Aorta (tissue), 5 donors: ENCODE results near the gene ANKRD44. TPM values are rescaled to one million over a fixed set of nuclear protein-coding genes. Genes with fewer than 3 reads are reported as not detected.
A peak's percentile ranks its signal among the peaks of the same experiment; 100 is the strongest.

Source experiments
- ATAC-seq: fragments of 200-7000 bp; cut with Tn5 transposase; one replicate; pipeline ENCODE4 v1.9.1; 2022; ENCODE audit warnings: moderate library complexity; ENCODE audit not compliant: low FRiP score
- DNase-seq, 2 donors: peaks; one replicate each; pipeline ENCODE4 v3.0.0-alpha.2; 2020
- H3K27ac ChIP-seq, 2 donors: one replicate each; pipeline ENCODE4 v1.5.1; 2013; ENCODE audit warnings: low read length in 2 of 2, mild to moderate bottlenecking in 2 of 2, moderate library complexity in 2 of 2, control low read depth in 1 of 2, inconsistent platforms in 1 of 2, low read depth in 1 of 2
- H3K27me3 ChIP-seq, 2 donors: one replicate each; pipeline ENCODE4 v1.6.1; 2013; ENCODE audit warnings: control low read depth in 1 of 2, low read length in 1 of 2, mild to moderate bottlenecking in 1 of 2, moderate library complexity in 1 of 2; ENCODE audit not compliant: insufficient read depth in 2 of 2, control insufficient read depth in 1 of 2
- H3K36me3 ChIP-seq, 2 donors: one replicate each; pipeline ENCODE4 v1.6.1; 2013; ENCODE audit warnings: control low read depth in 1 of 2, low read length in 1 of 2, mild to moderate bottlenecking in 1 of 2; ENCODE audit not compliant: insufficient read depth in 2 of 2, control insufficient read depth in 1 of 2
- H3K4me1 ChIP-seq, 2 donors: one replicate each; pipeline ENCODE4 v1.6.1; 2013; ENCODE audit warnings: low read length in 2 of 2, control low read depth in 1 of 2, mild to moderate bottlenecking in 1 of 2, moderate library complexity in 1 of 2; ENCODE audit not compliant: insufficient read depth in 2 of 2, control insufficient read depth in 1 of 2
- H3K4me3 ChIP-seq, 2 donors: one replicate each; pipeline ENCODE4 v1.5.1; 2013; ENCODE audit warnings: low read length in 2 of 2, control low read depth in 1 of 2, mild to moderate bottlenecking in 1 of 2
- H3K9me3 ChIP-seq: one replicate; pipeline ENCODE4 v1.6.1; 2013; ENCODE audit warnings: mild to moderate bottlenecking, low read length; ENCODE audit not compliant: control insufficient read depth
- WGBS, 2 donors: extraction: QIAGEN DNeasy Blood & Tissue Kit; methylation state at CpG; one replicate each; pipeline ENCODE4 v1.1.7; 2013; 5-methylcytosine and 5-hydroxymethylcytosine counted together
- intact Hi-C, 2 donors: fragments of 100-400 bp; cut with DNase I; formaldehyde crosslinking; loops; one replicate each; pipeline versions ENCODE4 v1.14.2 to v1.15.0; 2022
- polyA plus RNA-seq, 2 donors: library from polyadenylated mRNA; stranded (reverse); fragments of 200-250 nt; gene quantifications; one replicate each; pipeline ENCODE4 v1.2.3, GENCODE V29; 2013
- total RNA-seq, 2 donors: library from RNA; stranded (reverse); fragmentation: NEBNext Ultra II Directional; extraction: Animal tissue kit (Norgen Biotek cat#: 25700); gene quantifications; one replicate each; pipeline ENCODE4 v1.2.1, GENCODE V29; 2021
- donor health status: healthy with polysubstance abuse.
- donor health status: Bipolar disorder and iron deficiency.
- donor health status: DM: no; HTN: no; CAD: no.
- donor health status: DM: no; HTN: no; CAD: no.
- donor health status: DM: yes; HTN: yes; CAD: no.

The ANKRD44 gene
- total and polyA plus RNA-seq, 4 donors, result 4.5 to 62.6 (median 33.8) TPM

GRCh38 chr2:197327472-197328098, 17.0 kb upstream of the ANKRD44 start:
- H3K4me3 ChIP-seq, result no peak overlapping the region
- H3K4me1 ChIP-seq, result no peaks in the 10 kb centered on the region
- ATAC-seq (no peak), DNase-seq (no peak)
- no peaks in the 10 kb centered on the region for H3K36me3 ChIP-seq
- H3K27me3 ChIP-seq, result no peaks in the 10 kb centered on the region
- 57 to 59% methylated on average over 1 of the region's 1 CpG for WGBS, 2 donors
- intact Hi-C loops, result no loop called here
- H3K9me3 ChIP-seq, result no peaks in the 10 kb centered on the region
- H3K27ac ChIP-seq, result no peak overlapping the region

- intact Hi-C loops, result no loop called here
- no peaks in the 10 kb centered on the region for H3K4me1 ChIP-seq
- H3K9me3 ChIP-seq, result no peaks in the 10 kb centered on the region
- H3K27me3 ChIP-seq, result no peaks in the 10 kb centered on the region
- ATAC-seq, result no peak
- H3K27ac ChIP-seq, result no peak overlapping the region
- H3K4me3 ChIP-seq, result no peak overlapping the region
- no peaks in the 10 kb centered on the region for H3K36me3 ChIP-seq
- 85 to 86% methylated on average over 3 of the region's 3 CpGs for WGBS, 2 donors
- no peak for DNase-seq
These were observed 16.5 kb upstream of the ANKRD44 start for GRCh38 chr2:197327073-197327471.

- Histone ChIP-seq H3K36me3 (no peaks in the 10 kb centered on the region), H3K9me3 (no peaks in the 10 kb centered on the region), H3K27me3 (no peaks in the 10 kb centered on the region), H3K4me1 (no peaks in the 10 kb centered on the region), H3K4me3 (no peak overlapping the region), H3K27ac (no peak overlapping the region)
- intact Hi-C loops, result no loop called here
- no peak for ATAC-seq
- DNase-seq, result no peak
These were observed 14.2 kb upstream of the ANKRD44 start for GRCh38 chr2:197324801-197325200.

GRCh38 chr2:197322724-197323720, 12.4 kb upstream of the ANKRD44 start:
- intact Hi-C loops, result no loop called here
- WGBS, 2 donors, result 82 to 83% methylated on average over 11 of the region's 11 CpGs
- DNase-seq (no peak), ATAC-seq (no peak)
- Histone ChIP-seq H3K36me3 (no peaks in the 10 kb centered on the region), H3K27ac (no peak overlapping the region), H3K9me3 (no peaks in the 10 kb centered on the region), H3K27me3 (no peaks in the 10 kb centered on the region), H3K4me3 (no peak overlapping the region), H3K4me1 (no peaks in the 10 kb centered on the region)

GRCh38 chr2:197322143-197322542, 11.6 kb upstream of the ANKRD44 start:
- H3K36me3 ChIP-seq, result no peaks in the 10 kb centered on the region
- 97 to 98% methylated on average over 2 of the region's 2 CpGs for WGBS, 2 donors
- no peaks in the 10 kb centered on the region for H3K9me3 ChIP-seq
- H3K27me3 ChIP-seq, result no peaks in the 10 kb centered on the region
- intact Hi-C loops, result no loop called here
- H3K4me3 ChIP-seq, result no peak overlapping the region
- no peaks in the 10 kb centered on the region for H3K4me1 ChIP-seq
- ATAC-seq (no peak), DNase-seq (no peak)
- no peak overlapping the region for H3K27ac ChIP-seq

GRCh38 chr2:197315371-197315770, 4.8 kb upstream of the ANKRD44 start:
- no peaks in the 10 kb centered on the region for H3K36me3 ChIP-seq
- intact Hi-C loops, result loop anchor here (10.0 kb wide), 1 partner anchor 301 kb away; no protein-coding TSS in a partner anchor

GRCh38 chr2:197312186-197312585, 1.6 kb upstream of the ANKRD44 start:
- Histone ChIP-seq H3K4me3 (no peak overlapping the region), H3K27me3 (no peaks in the 10 kb centered on the region), H3K4me1 (peaks cover 0 to 4% of the 10 kb centered on the region in 2 donors), H3K27ac (no peak overlapping the region), H3K9me3 (no peaks in the 10 kb centered on the region), H3K36me3 (no peaks in the 10 kb centered on the region)
- 98 to 99% methylated on average over 3 of the region's 3 CpGs for WGBS, 2 donors
- ATAC-seq (no peak), DNase-seq (no peak)
- intact Hi-C loops, result loop anchor here (5.0 to 10.0 kb wide), 2 partner anchors 200 to 297 kb away; no protein-coding TSS in a partner anchor

More at GRCh38 chr2:197315371-197315770, 4.8 kb upstream of the ANKRD44 start:
- H3K9me3 ChIP-seq, result no peaks in the 10 kb centered on the region
- H3K27me3 ChIP-seq, result no peaks in the 10 kb centered on the region
- DNase-seq (no peak), ATAC-seq (no peak)
- no peak overlapping the region for H3K27ac ChIP-seq
- H3K4me3 ChIP-seq, result no peak overlapping the region
- no peaks in the 10 kb centered on the region for H3K4me1 ChIP-seq

- H3K4me1 ChIP-seq, result peaks cover 0 to 4% of the 10 kb centered on the region in 2 donors
- no peak for ATAC-seq
- intact Hi-C loops, result loop anchor here (2.0 to 10.0 kb wide), 3 partner anchors 121 to 297 kb away; no protein-coding TSS in a partner anchor
- no peak overlapping the region for H3K4me3 ChIP-seq
- H3K27ac ChIP-seq, result peak overlapping the region in 1 of 2 donors; percentile 23
- H3K27me3 ChIP-seq, result no peaks in the 10 kb centered on the region
- 7 to 12% methylated on average over 6 of the region's 6 CpGs for WGBS, 2 donors
- H3K36me3 ChIP-seq, result no peaks in the 10 kb centered on the region
- DNase-seq, result no peak
- H3K9me3 ChIP-seq, result no peaks in the 10 kb centered on the region
These were observed 947 bp upstream of the ANKRD44 start for GRCh38 chr2:197311421-197312033.
